Brain microvascular endothelial cell (primary cell): ENCODE data around the gene METTL9.
"Not testable (repeated sequence)": the region's sequence is repeated elsewhere in the genome, so short reads cannot be mapped to it uniquely, and the experiment has no call there.

Experiments
- DNase-seq: peaks from one replicate; pipeline ENCODE4 v3.0.0-alpha.2; 2020
- H3K27ac ChIP-seq: fragments of 250-450 bp; sonication (Bioruptor Pico); 2 replicates; pipeline ENCODE4 v1.5.1; 2020; ENCODE audit warnings: mild to moderate bottlenecking, moderate library complexity
- H3K27me3 ChIP-seq: fragments of 250-450 bp; sonication (Bioruptor Pico); replicated peaks from 2 replicates; pipeline ENCODE4 v1.5.1; 2020; ENCODE audit warnings: mild to moderate bottlenecking
- H3K36me3 ChIP-seq: fragments of 250-450 bp; sonication (Bioruptor Pico); replicated peaks from 2 replicates; pipeline ENCODE4 v1.5.1; 2020; ENCODE audit warnings: mild to moderate bottlenecking
- H3K4me3 ChIP-seq: 2 replicates; pipeline ENCODE4 v1.5.1; 2011; ENCODE audit warnings: low read depth, mild to moderate bottlenecking, control low read depth, low read length, moderate library complexity
- CTCF ChIP-seq: IDR thresholded peaks from 2 replicates; pipeline ENCODE4 v1.5.1; 2011; ENCODE audit warnings: low read depth, mild to moderate bottlenecking, moderate library complexity, low read length, control low read depth, inconsistent platforms; ENCODE audit errors: missing control alignments
- in situ Hi-C: cut with HindIII; loops from 2 replicates; pipeline ENCODE4 v1.10.0; 2017; ENCODE audit warnings: low sequenced_read_pairs, low pct_ligation_motif_present

The METTL9 gene

DNA sequence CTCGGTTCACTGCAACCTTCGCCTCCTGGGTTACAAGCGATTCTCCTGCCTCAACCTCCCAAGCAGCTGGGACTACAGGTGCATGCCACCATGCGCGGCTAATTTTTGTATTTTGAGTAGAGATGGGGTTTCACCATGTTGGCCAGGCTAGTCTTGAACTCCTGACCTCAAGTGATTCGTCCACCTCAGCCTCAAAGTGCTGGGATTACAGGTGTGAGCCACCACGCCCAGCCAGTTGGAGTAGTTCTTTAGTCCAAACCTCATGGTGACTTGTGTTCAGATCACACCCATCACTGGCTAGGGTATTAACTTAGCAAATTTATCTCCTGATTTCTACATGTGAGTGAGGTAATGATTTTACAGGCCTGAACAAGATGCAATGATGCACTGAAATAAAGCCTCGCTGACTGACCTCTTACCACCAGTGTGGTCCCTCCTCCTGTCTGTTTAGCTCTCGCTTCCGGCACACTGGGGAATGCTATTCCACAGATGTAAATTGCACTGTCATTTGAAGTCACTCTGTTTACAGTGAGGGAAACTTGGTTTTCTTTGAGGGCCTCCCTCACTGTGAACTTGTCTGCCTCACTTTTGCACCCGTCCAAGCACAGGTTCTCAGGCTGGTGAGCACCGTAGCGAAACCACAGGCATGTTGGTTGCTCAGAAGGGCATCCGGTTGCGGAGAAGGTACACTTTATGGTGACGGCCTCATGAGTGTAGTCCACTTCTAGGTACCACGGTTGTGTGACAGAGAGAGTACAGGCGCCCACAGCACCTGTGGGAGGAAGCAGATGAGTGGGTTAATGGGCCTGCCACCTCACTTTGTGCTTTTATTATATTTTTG, 47.6 kb downstream of the METTL9 start:
- H3K27me3 ChIP-seq, result no peaks in the 10 kb centered on the region
- DNase-seq, result no peak
- no peak overlapping the region for H3K4me3 ChIP-seq
- no peak for TF ChIP-seq CTCF
- no peaks in the 10 kb centered on the region for H3K36me3 ChIP-seq
- in situ Hi-C loops, result no loop called here
- H3K27ac ChIP-seq, result no peak overlapping the region

- H3K27ac ChIP-seq, result no peak overlapping the region
Measured at GRCh38 chr16:21647562-21648164, 48.3 kb downstream of the METTL9 start.

GRCh38 chr16:21649826-21650406, 50.5 kb downstream of the METTL9 start:
- H3K27me3 ChIP-seq, H3K27ac ChIP-seq, H3K4me3 ChIP-seq, DNase-seq, H3K36me3 ChIP-seq, in situ Hi-C loops: not testable (repeated sequence)

More at GRCh38 chr16:21647562-21648164, 48.3 kb downstream of the METTL9 start:
- no peak for DNase-seq
- no peak for TF ChIP-seq CTCF
- no peaks in the 10 kb centered on the region for H3K36me3 ChIP-seq
- H3K4me3 ChIP-seq, result no peak overlapping the region
- no peaks in the 10 kb centered on the region for H3K27me3 ChIP-seq
- in situ Hi-C loops, result no loop called here

DNA sequence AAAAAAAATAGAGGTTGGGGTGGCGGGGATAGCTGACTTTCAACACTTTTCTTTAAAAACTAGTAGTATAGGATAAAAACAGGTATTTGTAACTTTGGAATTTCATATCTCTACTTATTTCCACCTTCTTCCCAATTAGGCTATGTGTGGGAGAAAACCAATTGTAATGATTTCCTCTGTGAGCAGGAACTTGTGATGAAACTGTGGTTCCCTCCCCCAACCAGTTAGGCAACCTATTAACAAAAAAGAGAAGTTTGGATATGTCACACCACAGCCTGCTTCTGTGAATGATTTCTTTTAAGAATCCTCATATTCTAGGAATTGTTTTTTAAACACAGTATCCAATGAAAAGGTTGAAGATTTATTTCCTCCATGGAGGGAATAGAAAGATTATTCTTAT, 51.1 kb downstream of the METTL9 start:
- Histone ChIP-seq H3K27me3 (no peaks in the 10 kb centered on the region), H3K27ac (no peak overlapping the region), H3K4me3 (no peak overlapping the region), H3K36me3 (peaks cover 3% of the 10 kb centered on the region)
- no peak for DNase-seq
- in situ Hi-C loops, result no loop called here
- TF ChIP-seq CTCF, result no peak

GRCh38 chr16:21651515-21651914, 52.1 kb downstream of the METTL9 start:
- Histone ChIP-seq H3K36me3 (peaks cover 4% of the 10 kb centered on the region), H3K27ac (no peak overlapping the region), H3K27me3 (no peaks in the 10 kb centered on the region), H3K4me3 (no peak overlapping the region)
- DNase-seq, result no peak
- in situ Hi-C loops, result no loop called here
- TF ChIP-seq CTCF, result no peak

DNA sequence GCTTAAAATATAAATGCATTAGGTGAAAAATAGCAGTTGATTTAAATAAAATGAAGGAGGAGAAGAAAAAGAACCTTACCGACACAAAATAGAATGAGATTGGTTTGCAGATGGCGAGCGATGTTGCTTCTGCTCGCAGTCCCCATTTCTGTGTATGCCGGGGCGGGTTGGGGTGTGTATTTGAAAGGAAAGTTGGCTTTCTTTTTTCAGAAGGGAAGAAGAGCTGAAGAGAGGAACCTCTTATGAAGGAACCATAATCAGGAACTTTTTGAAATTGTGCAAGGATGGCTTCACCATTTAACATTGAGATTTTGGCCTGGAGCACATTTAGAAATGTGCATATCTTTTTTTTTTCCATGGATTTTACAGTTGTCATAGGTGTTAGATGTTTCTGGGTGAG, 53.1 kb downstream of the METTL9 start, which contains the start of gene IGSF6:
TSS of gene IGSF6 (minus strand) at position 156 of the 400 bp plus-strand sequence. CDS start at position 146, 10 bp downstream.
- DNase-seq, result no peak
- in situ Hi-C loops, result no loop called here
- H3K27me3 ChIP-seq, result no peaks in the 10 kb centered on the region
- no peak for TF ChIP-seq CTCF
- H3K27ac ChIP-seq, result no peak within 1 kb of the TSS
- H3K36me3 ChIP-seq, result peaks cover 4% of the 10 kb centered on the region
- no peak within 1 kb of the TSS for H3K4me3 ChIP-seq
